Activated effector memory CD4-positive, alpha-beta T cell treated with Interleukin-2 at 50 U/mL for 16 hours (primary cell): ENCODE results near the gene IGFLR1.

ENCODE experiments used
- DNase-seq: peaks from one replicate; pipeline ENCODE4 v3.0.0-alpha.2; 2020

Gene IGFLR1, protein sequence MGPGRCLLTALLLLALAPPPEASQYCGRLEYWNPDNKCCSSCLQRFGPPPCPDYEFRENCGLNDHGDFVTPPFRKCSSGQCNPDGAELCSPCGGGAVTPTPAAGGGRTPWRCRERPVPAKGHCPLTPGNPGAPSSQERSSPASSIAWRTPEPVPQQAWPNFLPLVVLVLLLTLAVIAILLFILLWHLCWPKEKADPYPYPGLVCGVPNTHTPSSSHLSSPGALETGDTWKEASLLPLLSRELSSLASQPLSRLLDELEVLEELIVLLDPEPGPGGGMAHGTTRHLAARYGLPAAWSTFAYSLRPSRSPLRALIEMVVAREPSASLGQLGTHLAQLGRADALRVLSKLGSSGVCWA

DNA sequence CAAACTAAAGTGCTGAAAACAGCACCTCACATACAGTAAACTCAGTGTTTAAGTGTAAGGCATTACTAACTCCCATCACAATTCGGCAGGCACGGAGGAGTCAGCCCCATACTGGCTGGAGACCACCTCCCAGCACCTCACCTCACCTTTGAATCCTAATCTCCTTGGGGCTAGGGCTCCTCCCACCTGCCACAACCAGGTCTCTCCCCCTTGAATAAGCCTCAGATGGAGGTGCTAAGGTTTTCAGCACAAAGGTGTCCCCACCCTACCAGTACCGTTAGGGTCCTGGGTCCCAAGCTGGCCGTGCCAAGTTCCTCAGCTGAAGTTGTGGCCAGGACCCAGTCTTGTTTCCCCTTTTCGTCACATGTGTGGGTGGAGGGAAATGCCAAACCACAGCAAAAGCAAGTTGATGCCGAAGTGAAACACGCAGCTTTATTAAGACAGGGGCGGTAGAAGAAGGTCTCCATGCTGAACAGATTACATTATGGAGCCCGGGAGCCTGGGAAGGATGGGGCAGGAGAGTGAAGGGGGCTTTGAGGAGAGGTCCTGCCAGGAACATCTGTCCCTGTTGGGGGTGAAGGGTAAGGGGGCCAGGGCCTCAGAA, at the start of gene IGFLR1:
Gene IGFLR1 (minus strand): TSS at position 332 of the 604 bp plus-strand sequence. CDS start 1,272 bp downstream, outside the sequence.
- peak; percentile 48 for DNase-seq

DNA sequence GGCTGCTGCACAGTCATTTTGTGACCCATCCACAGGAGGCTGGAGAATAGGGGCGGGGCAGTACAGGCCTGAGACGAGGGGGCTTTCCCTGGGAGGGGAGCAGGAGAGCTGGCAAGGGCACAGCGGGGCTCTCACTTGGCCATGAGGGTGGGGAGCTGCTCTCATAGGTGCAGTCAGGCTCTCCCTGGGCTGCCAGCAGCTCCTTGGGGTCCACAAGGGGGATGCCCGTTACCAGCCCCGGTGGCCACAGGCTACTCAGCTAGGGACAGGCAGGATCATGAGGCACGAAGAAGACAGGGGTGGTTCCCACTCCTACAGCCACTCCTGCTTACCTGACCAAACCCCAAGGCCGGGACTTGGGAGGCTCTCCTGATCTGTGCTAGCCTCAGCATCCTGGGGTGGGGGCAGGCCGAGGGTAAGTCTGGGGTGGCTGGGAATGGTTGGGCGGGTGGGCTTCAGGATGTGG, 49.6 kb upstream of the IGFLR1 start:
- DNase-seq, result no peak

DNA sequence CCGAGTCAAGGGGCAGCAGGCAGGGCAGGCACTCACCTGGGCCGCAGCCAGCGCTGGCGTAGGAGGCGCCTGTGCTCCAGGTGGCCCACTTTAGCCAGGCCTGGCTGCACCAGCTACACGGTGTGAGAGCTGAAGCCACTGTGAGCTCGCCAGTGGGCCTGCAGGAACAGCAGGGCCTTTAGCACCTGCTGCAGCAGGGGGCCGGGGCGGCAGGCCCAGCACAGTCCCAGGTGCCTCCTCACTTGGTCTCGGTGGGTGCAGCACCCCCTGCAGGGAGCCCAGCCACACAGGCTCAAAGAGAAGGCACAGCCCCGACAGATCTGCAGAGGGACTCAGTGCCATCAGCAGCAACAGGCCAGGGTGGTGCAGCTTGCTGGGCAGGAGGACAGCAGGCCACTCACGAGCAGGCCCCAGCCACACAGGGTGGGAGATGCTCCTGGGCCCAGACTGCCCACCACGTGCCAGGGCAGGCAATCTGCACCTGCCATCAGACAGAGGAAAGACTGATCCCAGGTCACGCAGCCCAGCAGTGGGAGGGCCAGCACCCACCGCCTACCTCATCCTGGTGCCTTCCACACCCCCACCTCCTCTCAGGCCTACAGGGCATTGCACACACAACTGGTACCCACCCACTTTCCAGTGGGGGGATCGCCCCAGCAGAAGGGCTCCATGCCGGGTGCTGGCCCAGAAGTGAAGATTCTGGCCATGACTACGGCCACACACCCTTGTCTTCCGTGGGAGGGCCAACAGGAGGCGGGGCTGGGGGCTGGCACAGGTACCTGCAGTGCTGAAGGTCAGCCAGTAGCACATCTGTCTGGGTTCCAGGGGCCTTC, 48.9 kb upstream of the IGFLR1 start:
- no peak for DNase-seq

DNA sequence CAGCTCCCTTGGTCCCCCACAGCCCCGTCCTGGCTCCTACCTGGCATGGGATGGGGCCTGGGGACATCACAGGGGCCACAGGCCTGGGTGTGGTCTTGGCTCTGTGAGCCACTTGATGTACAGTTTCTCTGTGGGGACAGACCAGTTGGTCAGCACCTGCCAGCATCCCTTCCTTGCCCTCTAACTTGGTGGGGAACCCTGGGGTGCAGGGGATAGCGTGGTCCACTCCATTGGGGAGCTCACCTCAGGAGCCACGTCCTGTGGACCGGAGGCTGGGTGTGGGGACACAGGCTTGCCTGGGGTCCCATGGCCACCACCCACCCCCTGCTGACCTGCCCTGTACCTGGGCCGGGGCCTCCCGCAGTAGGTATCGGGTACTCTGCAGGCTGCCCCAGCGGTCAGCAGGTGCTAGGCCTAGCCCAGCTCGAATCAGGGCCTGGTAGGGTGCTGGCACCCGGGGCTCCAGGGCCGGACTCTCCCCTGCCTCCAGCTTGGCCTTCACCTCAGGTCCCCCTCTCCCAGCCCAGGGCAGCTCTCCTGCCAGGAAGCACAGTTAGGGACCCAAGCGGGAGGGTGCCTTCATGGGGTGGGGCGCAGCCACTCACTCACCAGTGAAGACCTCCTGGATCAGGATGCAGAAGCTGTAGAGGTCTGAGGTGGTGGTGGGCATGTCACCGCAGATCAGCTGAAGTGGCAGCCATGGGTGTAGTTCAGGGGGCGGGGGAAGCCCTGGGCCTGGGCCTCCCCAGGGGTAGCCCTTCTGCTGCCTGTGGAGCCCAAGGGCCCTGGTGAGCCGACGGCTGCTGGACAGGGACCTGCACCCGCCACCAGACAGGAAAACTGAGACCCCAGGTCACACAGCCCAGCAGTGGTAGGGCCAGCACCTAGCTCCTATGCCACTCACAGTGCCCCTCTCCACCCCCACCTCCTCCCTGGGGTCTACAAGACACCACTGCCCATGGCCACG, 48.0 kb upstream of the IGFLR1 start:
- no peak for DNase-seq

DNA sequence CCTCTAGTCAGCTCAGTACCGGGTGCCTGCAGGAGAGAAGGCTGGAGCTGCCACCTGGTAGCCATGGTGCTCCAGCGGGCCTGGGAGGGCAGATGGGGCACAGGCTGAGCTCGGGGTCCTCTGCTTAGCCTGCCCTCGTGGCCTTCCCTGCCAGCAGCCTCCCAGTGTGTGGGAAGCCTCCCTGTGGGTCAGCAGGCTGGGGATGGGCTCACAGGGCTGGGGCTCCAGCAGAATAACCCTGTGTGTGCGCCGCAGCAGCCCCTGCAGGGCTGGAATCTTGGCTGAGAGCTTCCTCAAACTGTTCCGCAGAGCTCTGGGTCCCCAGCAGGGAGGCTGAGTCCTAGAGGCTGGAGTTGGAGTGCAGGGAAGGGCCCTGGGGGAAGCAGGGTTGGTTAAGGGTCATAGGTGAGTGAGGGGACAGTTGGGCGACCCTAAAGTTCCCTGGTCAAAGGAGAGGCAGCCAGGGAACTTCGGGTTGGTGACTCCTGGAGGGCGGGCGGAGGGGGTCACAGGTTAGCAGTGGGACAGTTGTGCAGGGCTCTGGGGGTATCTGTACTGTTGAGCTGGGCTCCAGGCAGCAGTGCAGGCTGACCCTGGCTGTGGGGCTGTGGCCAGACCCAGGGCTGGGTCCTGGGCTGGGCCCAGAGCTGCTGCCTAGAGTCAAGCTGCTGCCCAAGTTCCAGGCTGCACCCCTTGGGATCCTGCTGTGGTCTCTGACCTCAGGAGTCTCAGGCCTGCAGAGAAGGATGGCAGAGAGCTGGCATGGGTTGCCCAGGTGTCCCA, 47.1 kb upstream of the IGFLR1 start:
- no peak for DNase-seq

DNA sequence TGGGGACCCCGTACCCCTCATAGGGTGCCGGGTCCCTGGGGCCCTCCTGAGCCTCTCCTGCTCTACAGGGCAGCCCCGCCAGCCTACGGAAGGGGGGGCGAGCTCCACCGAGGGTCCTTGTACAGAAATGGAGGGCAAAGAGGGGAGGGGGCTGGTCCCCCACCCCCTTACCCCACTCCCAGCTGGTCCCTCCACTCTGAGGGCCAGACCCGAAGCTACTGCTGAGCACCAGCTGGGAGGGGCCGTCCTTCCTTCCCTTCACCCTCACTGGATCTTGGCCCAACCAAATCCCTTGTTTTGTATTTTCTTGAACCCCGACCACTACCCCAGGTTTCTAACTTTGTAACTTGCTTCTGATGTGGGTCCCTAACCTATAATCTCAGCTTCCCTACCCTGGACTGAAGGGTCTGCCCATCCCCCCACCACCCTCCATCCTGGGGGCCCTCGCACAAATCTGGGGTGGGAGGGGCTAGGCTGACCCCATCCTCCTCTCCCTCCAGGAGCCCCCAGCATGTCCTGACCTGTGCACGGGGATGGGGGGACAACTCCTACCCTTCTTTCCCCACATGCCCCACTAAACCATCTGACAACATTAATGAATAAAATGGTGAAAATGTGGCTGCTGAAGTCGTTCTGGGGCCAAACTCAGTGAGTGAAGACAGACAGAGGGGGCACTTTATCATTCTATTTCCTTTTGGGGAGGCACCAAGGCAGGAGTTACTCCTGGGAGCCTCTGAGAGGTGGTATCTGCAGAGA, 46.1 kb upstream of the IGFLR1 start:
- no peak for DNase-seq

DNA sequence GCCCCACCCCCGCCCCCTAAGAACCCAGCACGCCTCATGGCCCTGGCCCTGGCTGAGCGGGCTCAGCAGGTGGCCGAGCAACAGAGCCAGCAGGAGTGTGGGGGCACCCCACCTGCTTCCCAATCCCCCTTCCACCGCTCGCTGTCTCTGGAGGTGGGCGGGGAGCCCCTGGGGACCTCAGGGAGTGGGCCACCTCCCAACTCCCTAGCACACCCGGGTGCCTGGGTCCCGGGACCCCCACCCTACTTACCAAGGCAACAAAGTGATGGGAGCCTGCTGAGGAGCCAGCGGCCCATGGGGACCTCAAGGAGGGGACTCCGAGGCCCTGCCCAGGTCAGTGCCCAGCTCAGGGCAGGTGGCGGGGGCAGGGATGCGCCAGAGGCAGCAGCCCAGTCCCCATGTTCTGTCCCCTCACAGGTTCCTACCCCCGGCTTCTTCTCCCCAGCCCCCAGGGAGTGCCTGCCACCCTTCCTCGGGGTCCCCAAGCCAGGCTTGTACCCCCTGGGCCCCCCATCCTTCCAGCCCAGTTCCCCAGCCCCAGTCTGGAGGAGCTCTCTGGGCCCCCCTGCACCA, 45.1 kb upstream of the IGFLR1 start:
- DNase-seq, result no peak

DNA sequence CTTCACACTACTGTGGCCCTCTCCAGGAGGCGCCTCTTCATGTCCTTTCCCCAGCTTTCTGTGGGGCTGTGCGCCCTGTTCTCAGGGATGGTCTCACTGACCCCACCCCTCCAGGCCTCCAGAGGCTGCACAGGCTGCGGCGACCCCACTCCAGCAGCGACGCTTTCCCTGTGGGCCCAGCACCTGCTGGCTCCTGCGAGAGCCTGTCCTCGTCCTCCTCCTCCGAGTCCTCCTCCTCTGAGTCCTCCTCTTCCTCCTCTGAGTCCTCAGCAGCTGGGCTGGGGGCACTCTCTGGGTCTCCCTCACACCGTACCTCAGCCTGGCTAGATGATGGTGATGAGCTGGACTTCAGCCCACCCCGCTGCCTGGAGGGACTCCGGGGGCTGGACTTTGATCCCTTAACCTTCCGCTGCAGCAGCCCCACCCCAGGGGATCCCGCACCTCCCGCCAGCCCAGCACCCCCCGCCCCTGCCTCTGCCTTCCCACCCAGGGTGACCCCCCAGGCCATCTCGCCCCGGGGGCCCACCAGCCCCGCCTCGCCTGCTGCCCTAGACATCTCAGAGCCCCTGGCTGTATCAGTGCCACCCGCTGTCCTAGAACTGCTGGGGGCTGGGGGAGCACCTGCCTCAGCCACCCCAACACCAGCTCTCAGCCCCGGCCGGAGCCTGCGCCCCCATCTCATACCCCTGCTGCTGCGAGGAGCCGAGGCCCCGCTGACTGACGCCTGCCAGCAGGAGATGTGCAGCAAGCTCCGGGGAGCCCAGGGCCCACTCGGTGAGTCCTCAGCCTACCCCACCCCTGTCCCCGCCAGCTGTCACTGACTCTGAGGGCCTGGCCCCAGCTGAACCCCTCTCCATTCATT, 44.3 kb upstream of the IGFLR1 start:
- DNase-seq, result no peak

DNA sequence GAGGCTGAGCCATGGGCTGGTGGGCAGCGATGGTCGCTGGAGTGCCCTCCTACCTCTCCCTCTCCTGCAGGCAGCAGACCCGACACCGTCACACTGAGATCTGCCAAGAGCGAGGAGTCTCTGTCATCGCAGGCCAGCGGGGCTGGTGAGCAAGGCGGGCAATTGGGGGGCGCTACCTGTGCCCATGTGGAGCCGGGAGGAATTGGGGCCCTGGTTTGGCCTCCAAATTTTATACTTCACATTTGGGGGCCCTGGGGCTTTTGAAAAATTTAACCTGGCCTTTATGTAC, 43.0 kb upstream of the IGFLR1 start:
- no peak for DNase-seq

DNA sequence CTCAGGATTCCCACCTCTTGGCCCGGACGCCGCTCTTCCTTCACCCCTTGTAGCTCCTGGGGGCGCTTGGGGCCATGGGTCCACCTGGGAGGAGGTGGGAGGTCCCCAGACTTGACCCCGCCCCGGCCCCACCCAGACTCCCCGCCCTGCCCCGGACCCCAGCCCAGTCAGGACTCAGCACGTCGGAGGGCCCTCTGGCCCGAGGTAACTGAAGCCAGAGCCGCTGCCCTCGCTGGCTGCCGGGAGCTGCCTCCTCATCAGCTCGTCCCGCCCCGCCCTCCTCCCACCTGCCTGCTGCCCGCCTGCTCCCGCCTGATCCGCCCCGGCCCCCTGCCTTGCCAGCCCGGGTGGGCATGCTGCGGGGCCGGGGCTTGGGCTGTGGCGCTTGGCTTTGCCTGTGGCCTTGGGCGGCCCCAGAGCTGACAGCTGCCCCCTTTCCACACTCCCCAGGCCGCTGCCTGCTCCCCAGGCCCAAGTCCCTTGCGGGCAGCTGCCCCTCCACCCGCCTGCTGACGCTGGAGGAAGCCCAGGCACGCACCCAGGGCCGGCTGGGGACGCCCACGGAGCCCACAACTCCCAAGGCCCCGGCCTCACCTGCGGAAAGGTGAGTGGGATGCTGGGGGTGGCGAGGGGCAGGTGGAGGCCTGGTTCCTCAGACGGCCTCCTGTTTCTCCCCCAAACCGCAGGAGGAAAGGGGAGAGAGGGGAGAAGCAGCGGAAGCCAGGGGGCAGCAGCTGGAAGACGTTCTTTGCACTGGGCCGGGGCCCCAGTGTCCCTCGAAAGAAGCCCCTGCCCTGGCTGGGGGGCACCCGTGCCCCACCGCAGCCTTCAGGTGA, 42.5 kb upstream of the IGFLR1 start:
- DNase-seq, result no peak

DNA sequence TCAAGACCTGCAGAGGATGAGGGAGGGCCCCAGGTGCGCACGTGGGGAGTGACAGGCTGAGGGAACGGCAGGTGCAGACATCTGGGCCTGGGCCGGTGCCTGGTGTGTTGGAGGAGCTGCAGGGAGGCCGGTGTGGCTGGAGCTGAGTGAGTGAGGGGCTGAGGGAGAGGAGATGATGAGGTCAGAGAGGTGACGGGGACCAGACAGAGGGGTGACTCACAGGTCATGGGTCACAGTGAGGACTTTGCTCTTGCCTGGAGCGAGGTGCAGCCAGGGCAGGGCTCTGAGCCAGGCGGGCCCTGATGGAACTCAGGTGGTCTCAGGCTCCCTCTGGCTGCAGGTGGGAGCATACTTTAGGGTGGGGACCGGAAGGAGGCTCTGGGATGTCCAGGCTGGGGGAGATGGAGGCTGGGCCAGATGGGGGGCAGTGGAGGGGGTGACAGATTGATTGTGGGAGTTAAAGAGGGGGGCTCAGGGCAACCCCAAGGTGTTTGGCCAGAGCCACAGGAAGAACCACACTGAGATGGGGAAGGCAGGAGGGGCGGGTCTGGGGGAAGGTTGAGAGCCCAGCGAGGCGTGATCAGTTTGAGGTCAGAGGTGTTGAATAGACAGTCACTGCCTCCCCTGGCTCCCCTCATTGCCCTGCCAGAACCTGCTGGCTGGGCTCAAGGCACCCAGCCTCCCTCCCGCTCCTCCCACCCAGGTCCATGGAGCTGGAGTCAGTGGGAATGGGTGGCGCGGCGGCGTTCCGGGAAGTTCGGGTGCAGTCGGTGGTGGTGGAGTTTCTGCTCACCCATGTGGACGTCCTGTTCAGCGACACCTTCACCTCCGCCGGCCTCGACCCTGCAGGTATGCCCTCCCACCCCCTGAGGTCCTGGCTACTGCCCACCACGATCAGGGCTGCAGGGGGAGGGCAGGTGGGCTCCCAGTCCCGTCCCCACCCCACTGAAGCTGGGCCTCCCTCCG, 41.5 kb upstream of the IGFLR1 start:
- no peak for DNase-seq

DNA sequence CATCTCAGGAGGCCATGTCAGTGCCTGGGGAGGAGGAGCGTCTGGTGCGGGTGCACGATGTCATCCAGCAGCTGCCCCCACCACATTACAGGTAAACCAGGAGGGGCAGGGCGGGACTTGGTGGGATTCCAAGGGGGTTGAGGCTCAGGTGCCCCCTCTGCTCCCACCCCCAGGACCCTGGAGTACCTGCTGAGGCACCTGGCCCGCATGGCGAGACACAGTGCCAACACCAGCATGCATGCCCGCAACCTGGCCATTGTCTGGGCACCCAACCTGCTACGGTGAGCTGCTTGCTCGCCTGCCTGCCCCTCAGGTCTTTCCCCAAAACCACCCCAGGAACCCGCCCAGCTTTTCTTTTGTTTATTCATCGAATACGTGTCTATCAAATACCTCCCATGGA, 40.3 kb upstream of the IGFLR1 start:
- no peak for DNase-seq

DNA sequence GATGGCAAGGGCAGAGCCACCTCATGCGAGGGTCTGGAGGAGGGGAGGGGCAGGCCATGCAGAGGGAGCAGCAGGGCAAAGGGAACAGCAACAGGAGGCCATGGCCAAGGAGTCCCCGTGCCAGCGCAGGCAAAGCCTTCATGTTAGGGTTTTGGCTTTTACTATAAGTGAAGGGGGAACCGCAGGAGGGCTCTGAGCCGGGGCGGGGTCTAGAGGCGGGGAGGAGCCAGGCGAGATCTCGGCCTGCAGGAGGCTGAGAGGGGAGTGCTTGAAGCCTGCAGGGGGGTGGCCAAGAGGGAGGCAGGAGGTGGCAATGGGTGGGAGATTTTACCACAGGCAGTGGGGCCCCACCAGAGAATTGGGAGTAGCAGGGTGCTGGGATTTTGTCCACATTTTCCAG, 39.4 kb upstream of the IGFLR1 start:
- DNase-seq, result no peak

DNA sequence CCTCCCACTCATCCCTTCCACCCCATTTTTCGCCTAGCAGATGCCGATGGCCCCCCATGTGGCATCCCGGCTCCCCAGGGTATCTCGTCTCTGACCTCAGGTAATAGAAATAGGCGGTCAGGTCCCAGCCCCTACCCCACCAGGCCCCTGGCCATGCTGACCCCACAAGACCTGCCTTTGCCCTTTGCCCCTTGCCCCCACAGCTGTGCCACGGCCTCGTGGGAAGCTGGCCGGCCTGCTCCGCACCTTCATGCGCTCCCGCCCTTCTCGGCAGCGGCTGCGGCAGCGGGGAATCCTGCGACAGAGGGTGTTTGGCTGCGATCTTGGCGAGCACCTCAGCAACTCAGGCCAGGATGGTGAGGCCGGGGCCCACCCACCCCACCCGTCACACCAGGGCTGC, 38.5 kb upstream of the IGFLR1 start:
- no peak for DNase-seq

DNA sequence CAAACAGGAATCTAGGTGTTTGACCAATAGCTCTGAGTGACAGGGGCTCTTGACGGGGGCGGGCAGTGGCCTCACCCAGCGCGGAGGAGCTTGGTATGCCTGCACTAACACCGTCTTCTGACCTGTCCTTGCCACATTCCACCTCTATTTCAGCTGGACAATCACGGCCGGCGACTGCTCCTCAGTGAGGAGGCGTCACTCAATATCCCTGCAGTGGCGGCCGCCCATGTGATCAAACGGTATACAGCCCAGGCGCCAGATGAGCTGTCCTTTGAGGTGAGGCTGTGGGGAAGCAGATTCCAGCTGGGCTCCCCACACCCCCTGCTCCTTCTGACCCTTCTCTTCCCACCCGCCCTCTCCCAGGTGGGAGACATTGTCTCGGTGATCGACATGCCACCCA, 37.8 kb upstream of the IGFLR1 start:
- DNase-seq, result no peak

DNA sequence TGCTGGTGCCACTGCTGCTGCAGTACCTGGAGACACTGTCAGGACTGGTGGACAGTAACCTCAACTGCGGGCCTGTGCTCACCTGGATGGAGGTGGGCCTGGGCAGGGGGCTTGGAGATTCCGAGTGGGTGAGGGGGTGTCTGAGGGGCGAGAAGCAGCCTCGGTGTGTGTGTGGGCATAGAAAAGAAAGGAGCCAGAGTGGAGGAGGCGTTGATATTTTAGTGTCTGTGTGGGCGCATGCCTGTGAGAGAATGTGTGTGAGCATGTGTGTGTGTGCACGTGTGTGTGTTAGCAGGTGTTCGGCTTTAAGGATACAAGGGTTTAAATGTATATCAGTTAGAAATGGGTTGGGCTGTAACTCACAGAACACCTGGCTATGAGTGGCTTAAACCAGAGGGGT, 36.8 kb upstream of the IGFLR1 start:
- no peak for DNase-seq

DNA sequence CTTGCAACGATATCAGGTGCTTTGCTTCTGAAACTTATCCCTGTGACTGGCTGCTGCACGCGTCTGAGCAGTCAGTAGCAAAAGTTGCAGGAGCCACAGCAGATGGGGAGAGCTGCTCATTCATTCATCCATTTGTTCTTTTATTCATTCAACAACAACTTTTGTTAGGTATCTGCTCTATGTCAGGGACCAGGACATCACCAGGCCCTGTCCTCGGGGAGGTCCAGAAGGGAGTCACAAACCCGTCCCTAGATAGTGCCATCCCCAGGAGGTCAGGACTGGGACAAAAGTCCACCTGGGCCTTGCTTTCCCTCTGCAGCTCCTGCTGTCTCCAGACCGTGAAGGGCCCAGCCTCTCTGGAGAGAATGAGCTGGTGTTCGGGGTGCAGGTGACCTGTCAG, 35.7 kb upstream of the IGFLR1 start:
- DNase-seq, result no peak
